Measurements from ENCODE around the gene PRR30. TPM values are rescaled to one million over a fixed set of nuclear protein-coding genes. Genes with fewer than 3 reads are reported as not detected.

PRR30 gene
- total and polyA plus RNA-seq, 10 of the 15 experiments (the other 5 are each of a cell fraction or from before 2014, with no cell fraction given): not detected

DNA sequence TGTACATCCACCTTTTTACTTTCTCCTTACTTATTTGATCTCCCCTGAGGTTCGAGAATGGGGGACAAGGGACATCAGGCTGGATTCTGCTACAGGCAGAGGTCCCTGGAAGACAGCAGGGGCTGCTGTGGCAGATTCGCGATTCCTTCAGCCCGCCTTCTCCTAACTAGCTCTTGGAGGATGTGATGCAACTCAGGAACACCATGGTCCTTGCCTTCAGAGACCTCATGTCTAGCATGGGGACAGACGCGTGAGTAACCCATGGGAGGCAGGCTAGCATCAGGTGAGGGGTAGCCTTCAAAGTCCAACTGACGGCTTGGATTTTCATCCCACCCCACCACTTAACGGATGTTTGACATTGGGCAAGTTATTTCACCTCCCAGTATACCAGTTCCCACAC is 8.7 kb upstream of the PRR30 start:
- ChIA-PET SMC1A (ENCODE audit: uncharacterized antibody, unreplicated experiment) (no interaction called here), CTCF (interaction anchor here (1.5 kb wide), 1 partner anchor 20 kb away, joined by 4 read pairs; no protein-coding TSS in a partner anchor), POLR2A (no interaction called here), RAD21 (ENCODE audit: unreplicated experiment) (no interaction called here)
- WGBS (ENCODE audit: insufficient coverage, insufficient replicate concordance, low lambda C conversion rate, missing lambda C conversion rate): 64% methylated on average over 8 of the region's 8 CpGs
- ATAC-seq (no peak), FAIRE-seq (no peak), DNase-seq (ENCODE audit: low read depth, low spot score) (no peak)
- Histone ChIP-seq H3K4me3 (no peak overlapping the region), H3K27me3 (replicated peaks in 1 of 2; ENCODE audit: control insufficient read depth in 2 of 2, insufficient read depth in 2 of 2, low read length in 1 of 2) (no peaks in the 10 kb centered on the region; a peak in 2 of 4 replicates), H3K4me1 (ENCODE audit: control insufficient read depth, insufficient read depth, low read length) (no peaks in the 10 kb centered on the region), H3K36me3 (ENCODE audit: control insufficient read depth in 2 of 2, insufficient read depth in 2 of 2, low read length in 1 of 2) (no peaks in the 10 kb centered on the region), H4K20me1 (ENCODE audit: control insufficient read depth, insufficient read depth) (no peaks in the 10 kb centered on the region), H3K4me2 (ENCODE audit: control insufficient read depth, insufficient read depth) (no peak overlapping the region), H3K9me3 (replicated peaks; ENCODE audit: control insufficient read depth, insufficient read depth, low read length) (no peaks in the 10 kb centered on the region; the same call in 2 of the 3 replicates), H3K27ac (ENCODE audit: control insufficient read depth, insufficient read depth) (no peak overlapping the region), H3K79me2 (ENCODE audit: control insufficient read depth, insufficient read depth, low read length) (no peaks in the 10 kb centered on the region), H2AFZ (ENCODE audit: control insufficient read depth, low read depth, low read length) (no peak overlapping the region), H3K9ac (ENCODE audit: control insufficient read depth, insufficient read depth, low read length) (no peak overlapping the region)
- TF ChIP-seq ASH2L (IDR thresholded peaks at IDR 0.05; ENCODE audit: borderline replicate concordance, low read depth) (no peak), TCF12 (IDR thresholded peaks at IDR 0.05; ENCODE audit: low read depth, low read length) (no peak), FOS (IDR thresholded peaks at IDR 0.05; ENCODE audit: borderline replicate concordance, extremely low read depth, insufficient read length) (no peak), SIX5 (IDR thresholded peaks at IDR 0.05; ENCODE audit: low read depth, low read length, severe bottlenecking) (no peak), PAX8 (IDR thresholded peaks at IDR 0.05) (no peak), ZBTB33 (IDR thresholded peaks at IDR 0.05) (no peak), SMAD5 (IDR thresholded peaks at IDR 0.05; ENCODE audit: low read depth) (no peak), BMI1 (IDR thresholded peaks at IDR 0.05; ENCODE audit: borderline replicate concordance) (no peak), SIN3A (IDR thresholded peaks at IDR 0.05; ENCODE audit: low read depth, low read length) (no peak), CHD1 (IDR thresholded peaks at IDR 0.05; ENCODE audit: low read depth, low read length) (no peak)
- in situ Hi-C loops (cut with MboI): no loop called here
- intact Hi-C loops (cut with micrococcal nuclease; ENCODE audit: unreplicated experiment): no loop called here
- no TSS peak for BruUV-seq (replicated peaks)

Measured in GM12878 (cell line).